ENCODE data around the gene FHOD3. TPM values are rescaled to one million over a fixed set of nuclear protein-coding genes. Genes with fewer than 3 reads are reported as not detected.

Gene FHOD3
- total RNA-seq, 2 donors from 2014 or later: 19.8 to 24.9 TPM

- DNase-seq (ENCODE audit: low spot score): no peak
- H3K27ac ChIP-seq: peak overlapping the region; percentile 30 to 42
- no peaks in the 10 kb centered on the region for H3K9me3 ChIP-seq
- ATAC-seq (ENCODE audit: insufficient number of reproducible peaks, low FRiP score, low read depth): no peak
- no peaks in the 10 kb centered on the region for H3K27me3 ChIP-seq (replicated peaks; ENCODE audit: insufficient read depth)
- no peaks in the 10 kb centered on the region for H3K36me3 ChIP-seq
- peak overlapping the region; percentile 6 for H3K4me3 ChIP-seq
- peaks cover 0 to 26% of the 10 kb centered on the region in 2 donors for H3K4me1 ChIP-seq (ENCODE audit: control insufficient read depth in 1 of 2, low read depth in 2 of 2)
- TF ChIP-seq CTCF (IDR thresholded peaks at IDR 0.05): no peak
Measured at GRCh38 chr18:36692921-36693332, 395.4 kb downstream of the FHOD3 start.

- Histone ChIP-seq H3K9me3 (no peaks in the 10 kb centered on the region), H3K4me3 (no peak overlapping the region), H3K36me3 (no peaks in the 10 kb centered on the region), H3K27ac (no peak overlapping the region), H3K27me3 (replicated peaks; ENCODE audit: insufficient read depth) (no peaks in the 10 kb centered on the region), H3K4me1 (ENCODE audit: control insufficient read depth in 1 of 2, low read depth in 2 of 2) (peaks cover 0 to 20% of the 10 kb centered on the region in 2 donors)
- ATAC-seq (ENCODE audit: insufficient number of reproducible peaks, low FRiP score, low read depth) (no peak), DNase-seq (ENCODE audit: low spot score) (no peak)
- TF ChIP-seq CTCF (IDR thresholded peaks at IDR 0.05): no peak
Measured at GRCh38 chr18:36693931-36694620, 396.6 kb downstream of the FHOD3 start.

DNA sequence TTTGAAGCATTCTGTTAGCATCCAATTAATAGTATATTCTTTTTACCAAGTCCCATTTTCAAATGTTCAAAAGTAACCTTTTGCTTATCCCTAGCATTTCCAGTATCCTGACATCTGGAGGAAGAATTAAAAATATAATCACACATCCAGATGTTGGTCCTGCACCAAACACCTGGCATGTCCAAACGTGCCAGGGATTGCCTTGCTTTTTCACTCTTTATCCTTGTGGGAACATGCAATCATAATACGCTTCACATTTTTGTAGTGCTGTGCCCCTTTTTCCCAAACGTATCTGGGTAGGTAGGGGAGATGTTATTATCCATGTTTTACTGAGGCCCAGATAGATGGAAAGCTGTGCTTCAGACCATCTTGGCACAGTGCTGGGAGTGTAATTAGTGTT lies 398.3 kb downstream of the FHOD3 start:
- H3K27me3 ChIP-seq (replicated peaks; ENCODE audit: insufficient read depth): no peaks in the 10 kb centered on the region
- ATAC-seq (ENCODE audit: insufficient number of reproducible peaks, low FRiP score, low read depth) (no peak), DNase-seq (ENCODE audit: low spot score) (no peak)
- peaks cover 0 to 20% of the 10 kb centered on the region in 2 donors for H3K4me1 ChIP-seq (ENCODE audit: control insufficient read depth in 1 of 2, low read depth in 2 of 2)
- H3K9me3 ChIP-seq: no peaks in the 10 kb centered on the region
- H3K4me3 ChIP-seq: no peak overlapping the region
- no peak overlapping the region for H3K27ac ChIP-seq
- TF ChIP-seq CTCF (IDR thresholded peaks at IDR 0.05): no peak
- no peaks in the 10 kb centered on the region for H3K36me3 ChIP-seq

DNA sequence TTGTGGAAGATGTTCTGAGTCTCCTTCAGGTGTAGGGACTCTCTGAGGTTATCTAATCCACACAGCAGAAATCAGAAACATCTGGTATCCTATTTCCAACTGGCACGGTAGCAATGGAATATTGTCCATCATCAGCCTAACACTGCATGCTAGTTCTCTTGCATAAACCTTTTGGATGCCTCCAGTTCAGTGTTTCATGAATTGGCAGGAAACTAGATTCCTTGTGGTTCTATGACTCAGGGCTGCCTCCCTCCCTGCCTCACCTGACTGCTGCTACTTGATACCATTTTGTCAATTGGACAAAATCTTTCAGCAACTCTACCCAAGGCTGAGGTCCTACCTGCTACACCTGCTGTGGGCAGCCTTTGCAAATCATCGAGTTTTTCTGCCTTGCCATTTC lies 400.4 kb downstream of the FHOD3 start:
- Histone ChIP-seq H3K4me3 (no peak overlapping the region), H3K27ac (no peak overlapping the region), H3K4me1 (ENCODE audit: control insufficient read depth in 1 of 2, low read depth in 2 of 2) (peaks cover 0 to 12% of the 10 kb centered on the region in 2 donors), H3K9me3 (no peaks in the 10 kb centered on the region), H3K27me3 (replicated peaks; ENCODE audit: insufficient read depth) (no peaks in the 10 kb centered on the region), H3K36me3 (no peaks in the 10 kb centered on the region)
- DNase-seq (ENCODE audit: low spot score): no peak
- TF ChIP-seq CTCF (IDR thresholded peaks at IDR 0.05): no peak
- ATAC-seq (ENCODE audit: insufficient number of reproducible peaks, low FRiP score, low read depth): no peak

DNA sequence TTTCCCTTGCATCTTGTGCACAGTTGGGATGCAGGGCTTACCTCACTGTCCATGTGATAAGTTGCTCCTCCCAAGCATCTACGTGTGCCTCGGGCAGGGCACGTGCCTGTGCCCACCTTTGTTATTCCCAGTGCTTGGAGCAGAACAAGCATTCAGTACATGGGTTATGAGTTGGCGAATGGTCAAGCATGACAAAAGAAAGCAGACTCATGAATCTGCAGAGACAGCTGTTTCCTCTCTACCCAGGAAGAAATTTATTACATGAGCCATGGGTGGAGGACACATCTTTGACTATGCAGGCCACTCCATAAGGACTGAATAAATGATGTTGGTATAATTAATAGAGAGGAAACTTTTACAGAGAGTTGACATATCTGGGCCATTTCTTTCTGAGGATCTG lies 403.4 kb downstream of the FHOD3 start:
- DNase-seq (ENCODE audit: low spot score) (no peak), ATAC-seq (ENCODE audit: insufficient number of reproducible peaks, low FRiP score, low read depth) (no peak)
- Histone ChIP-seq H3K27me3 (replicated peaks; ENCODE audit: insufficient read depth) (no peaks in the 10 kb centered on the region), H3K4me1 (ENCODE audit: control insufficient read depth in 1 of 2, low read depth in 2 of 2) (peaks cover 0 to 28% of the 10 kb centered on the region in 2 donors), H3K4me3 (no peak overlapping the region), H3K36me3 (no peaks in the 10 kb centered on the region), H3K9me3 (no peaks in the 10 kb centered on the region), H3K27ac (no peak overlapping the region)
- TF ChIP-seq CTCF (IDR thresholded peaks at IDR 0.05): no peak
